Lung microvascular endothelial cell (primary cell): ENCODE results near the gene GCDH. TPM values are rescaled to one million over a fixed set of nuclear protein-coding genes. Genes with fewer than 3 reads are reported as not detected.
A peak's percentile ranks its signal among the peaks of the same experiment; 100 is the strongest.
"Not testable (repeated sequence)": the region's sequence is repeated elsewhere in the genome, so short reads cannot be mapped to it uniquely, and the experiment has no call there.

ENCODE experiments used
- DNase-seq, 2 donors: peaks; one replicate each; pipeline versions ENCODE4 v3.0.0 to v3.0.0-alpha.2; 2010; ENCODE audit warnings: low read depth in 2 of 2
- total RNA-seq: library from RNA; depleted of rRNA; stranded (reverse); fragments of >200 nt; gene quantifications from 2 replicates; pipeline ENCODE4 v1.2.1, GENCODE V29; 2014

GCDH gene
- total RNA-seq = 13.7 and 17.3 TPM in 2 replicates

DNA sequence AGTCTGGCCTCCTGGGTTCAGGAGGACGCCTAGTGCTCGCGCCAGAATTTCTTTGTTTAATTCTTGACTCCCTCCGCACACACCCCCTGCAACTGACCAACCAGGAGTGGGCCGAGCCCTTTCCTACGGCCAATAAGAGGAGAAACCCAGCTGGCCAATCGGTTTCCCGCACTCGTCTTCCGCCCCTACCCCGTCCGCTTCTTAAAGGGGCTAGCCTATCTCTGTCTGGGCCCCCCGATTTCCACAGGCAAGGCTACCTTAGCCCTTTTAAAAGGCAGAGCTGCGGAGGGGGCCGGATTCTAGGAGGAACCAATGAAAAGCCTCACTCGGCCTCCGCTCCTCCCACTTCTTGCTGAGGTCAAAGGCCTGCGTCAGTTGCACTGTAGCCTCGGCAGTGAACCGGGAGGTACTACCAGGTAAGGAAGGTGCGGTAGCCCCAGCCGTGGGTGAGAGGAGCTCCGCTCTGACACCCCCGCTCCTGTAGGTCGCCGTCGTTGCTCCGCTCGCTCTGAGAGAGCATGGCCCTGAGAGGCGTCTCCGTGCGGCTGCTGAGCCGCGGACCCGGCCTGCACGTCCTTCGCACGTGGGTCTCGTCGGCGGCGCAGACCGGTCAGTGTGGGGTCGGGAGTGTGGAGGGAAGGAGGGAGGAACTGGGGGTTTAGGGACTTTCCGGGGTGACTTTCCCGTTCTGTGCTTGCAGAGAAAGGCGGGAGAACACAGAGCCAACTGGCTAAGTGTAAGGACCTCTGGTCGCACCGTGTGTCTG is at the start of gene GCDH:
GCDH (plus strand) TSS at position 374 of the 766 bp plus-strand sequence; CDS start at position 519, 145 bp downstream.
- peak; percentile 99 for DNase-seq

DNA sequence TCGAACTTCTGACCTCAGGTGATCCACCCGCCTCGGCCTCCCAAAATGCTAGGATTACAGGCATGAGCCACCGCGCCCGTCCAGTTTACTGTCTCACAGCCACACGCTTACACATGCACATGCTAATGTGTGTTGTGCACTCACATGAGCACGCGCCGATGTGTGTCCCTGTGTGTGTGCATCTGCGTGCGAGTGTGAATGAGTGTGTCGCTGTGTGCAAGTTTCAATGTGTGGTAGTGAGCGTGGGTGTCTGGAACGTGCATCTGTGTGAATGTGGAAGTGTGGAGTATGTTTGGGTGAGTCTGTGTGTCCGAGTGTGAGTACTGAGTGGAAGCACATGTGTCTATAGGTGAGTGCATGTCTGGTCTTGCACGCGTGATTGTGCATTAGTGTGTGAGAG is 48.4 kb upstream of the GCDH start:
- DNase-seq = no peak

DNA sequence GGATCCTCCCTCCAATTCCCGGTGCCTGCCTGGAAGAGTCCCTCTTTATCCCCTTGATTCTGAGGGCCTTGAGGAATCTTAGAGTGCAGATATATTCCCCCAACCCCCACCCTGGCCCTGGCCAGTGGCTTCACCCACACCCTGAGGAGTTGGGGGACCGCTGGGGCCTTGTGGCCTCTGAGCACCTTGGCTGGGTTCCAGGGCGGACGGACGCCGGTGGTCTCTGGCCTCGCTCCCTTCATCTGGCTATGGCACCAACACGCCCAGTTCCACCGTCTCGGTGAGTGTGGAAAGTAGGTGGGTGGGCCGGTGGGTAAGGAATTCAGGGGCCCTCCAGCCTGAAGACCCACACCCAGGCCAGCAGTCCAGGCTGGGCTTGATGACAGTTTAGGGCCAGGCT is 47.6 kb upstream of the GCDH start:
- DNase-seq = no peak

DNA sequence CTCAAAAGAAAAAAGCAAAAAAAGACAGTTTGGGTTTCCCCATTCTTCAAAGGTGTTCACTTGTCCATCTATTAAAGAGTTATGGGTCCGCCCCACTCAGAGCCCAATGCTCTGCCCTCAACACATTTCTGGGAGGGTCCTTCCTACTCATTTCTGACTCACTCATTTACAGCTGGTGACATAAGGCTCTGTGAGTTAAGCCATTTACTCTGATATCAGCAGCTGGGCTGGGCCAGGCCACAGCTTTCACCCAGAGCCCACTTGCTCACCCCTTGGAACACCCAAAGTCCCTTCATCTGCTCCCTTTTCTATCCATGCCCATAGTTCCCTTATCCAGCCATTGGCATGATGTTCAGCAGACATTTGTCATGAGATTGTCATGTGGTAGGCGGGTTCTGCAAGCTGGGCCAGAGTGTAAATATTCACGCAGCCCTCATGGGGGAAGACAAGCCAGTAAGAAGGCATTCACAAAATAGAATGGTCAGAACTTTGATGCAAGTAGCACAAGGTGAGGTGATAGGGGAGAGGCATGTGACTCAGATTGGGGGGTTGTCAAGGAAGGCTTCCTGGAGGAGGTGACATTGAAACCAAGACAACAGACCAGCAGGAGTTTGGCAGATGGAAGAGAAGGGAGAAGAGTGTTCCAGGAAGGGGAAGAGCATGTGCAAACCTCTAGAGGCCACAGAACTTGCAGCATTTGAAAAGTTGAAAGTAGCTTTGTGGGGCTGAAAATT is 46.8 kb upstream of the GCDH start:
- DNase-seq = no peak

DNA sequence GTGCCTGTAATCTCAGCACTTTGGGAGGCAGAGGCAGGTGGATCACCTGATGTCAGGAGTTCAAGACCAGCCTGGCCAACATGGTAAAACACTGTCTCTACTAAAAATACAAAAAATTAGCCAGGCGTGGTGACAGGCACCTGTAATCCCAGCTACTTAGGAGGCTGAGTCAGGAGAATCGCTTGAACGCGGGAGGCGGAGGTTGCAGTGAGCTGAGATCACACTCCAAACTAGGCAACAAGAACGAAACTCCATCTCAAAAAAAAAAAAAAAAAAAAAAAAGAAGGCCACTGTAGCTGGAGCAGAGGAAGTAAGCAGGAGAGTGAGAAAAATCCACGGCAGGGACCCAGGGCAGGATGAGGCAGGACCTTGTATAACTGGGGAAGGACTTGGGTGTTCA is 44.3 kb upstream of the GCDH start:
- DNase-seq = not testable (repeated sequence)

DNA sequence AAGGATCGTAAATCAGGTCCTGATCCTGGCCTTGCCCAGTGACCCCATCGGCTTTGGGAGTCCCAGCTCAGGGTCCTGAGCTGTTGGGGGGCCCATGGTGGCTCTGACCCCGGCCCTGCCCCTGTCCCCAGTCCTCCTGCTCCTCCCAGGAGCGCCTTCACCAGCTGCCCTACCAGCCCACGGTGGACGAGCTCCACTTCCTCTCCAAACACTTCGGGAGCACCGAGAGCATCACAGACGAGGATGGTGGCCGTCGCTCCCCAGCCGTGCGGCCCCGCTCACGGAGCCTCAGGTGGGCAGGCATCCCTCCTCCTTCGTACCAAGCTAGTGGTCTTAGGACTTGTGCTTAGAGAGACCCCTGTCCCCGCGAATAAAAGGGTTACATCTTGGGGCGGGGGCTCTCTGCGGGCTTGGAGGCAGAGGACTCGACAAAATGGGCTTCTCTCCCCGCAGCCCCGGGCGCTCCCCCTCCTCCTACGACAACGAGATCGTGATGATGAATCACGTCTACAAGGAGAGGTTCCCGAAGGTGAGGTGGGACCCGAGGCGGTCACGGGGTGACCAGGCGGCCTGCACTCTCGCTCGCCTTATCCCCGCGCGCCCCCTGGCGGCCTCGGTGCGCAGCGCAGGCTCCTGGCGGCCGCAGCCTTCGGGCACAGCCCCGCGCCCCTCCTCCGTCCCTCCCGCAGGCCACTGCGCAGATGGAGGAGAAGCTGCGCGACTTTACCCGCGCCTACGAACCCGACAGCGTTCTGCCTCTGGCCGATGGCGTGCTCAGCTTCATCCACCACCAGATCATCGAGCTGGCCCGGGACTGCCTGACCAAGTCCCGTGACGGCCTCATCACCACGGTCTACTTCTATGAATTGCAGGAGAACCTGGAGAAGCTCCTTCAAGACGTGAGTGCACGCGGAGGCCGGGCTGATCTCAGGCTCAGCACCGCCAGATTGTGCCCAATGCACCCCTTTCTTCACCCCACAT is 43.5 kb upstream of the GCDH start:
- peak; percentile 69 to 73 for DNase-seq

DNA sequence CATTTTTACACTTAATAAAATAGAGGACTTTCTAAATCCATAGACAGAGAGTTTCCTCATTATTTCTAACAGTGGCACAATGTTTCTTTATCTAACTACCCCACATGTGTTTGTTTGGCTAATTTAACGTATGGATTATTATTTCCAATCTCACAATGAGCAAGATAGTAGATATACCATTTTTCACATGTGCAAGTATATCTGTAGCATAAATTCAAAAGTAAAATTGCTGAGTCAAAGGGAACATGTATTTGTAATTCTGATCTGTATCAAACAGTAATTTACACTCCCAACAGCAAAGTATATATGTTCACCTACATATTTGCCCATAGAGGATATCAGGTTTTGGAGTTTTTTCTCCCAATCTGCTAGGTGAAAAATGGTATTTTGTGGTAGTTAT is 34.3 kb upstream of the GCDH start:
- no peak for DNase-seq

DNA sequence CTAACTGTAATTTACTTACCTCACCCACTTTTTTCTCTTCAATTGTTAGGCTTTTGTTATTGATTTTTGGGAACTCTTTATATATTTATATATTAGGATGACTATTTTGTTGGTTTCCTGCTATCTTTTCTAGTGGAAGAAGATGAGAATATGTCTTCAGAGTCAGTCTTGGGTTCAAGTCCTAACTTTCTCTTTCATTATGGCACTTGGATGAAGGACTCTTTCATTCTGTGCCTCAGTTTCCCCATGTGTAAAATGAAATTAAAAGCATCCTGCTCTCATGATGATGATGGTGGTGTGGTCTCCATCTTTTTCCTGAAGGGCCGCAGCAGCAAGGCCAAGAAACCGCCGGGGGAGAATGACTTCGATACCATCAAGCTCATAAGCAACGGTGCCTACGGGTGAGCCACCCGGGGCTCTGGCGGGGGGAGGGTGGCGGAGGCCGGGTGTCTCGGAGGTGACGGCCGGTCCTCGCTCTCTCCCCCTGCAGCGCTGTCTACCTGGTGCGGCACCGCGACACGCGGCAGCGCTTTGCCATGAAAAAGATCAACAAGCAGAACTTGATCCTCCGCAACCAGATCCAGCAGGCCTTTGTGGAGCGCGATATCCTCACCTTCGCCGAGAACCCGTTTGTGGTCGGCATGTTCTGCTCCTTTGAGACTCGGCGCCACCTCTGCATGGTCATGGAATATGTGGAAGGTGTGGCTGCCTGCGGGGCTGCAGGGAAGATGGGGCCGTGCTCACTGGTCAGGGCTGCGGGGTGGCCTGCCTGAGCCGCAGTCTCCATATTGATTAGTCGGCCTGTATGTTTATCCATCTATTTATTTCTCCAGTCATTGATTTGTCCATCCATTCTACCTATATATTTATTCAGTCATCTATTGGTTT is 32.7 kb upstream of the GCDH start:
- DNase-seq = no peak

DNA sequence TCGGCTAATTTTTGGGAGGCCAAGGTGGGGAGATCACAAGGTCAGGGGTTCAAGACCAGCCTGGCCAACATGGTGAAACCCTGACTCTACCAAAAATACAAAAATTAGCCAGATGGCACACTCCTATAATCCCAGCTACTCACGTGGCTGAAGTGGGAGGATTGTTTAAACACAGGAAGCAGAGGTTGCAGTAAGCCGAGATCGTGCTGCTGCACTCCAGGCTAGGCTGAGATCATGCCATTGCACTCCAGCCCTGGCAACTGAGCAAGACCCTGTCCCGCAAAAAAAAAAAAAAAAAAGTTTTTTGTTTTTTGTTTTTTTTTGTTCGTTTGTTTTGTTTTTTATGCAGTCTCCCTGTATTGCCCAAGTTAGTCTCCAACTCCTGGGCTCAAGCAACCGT is 31.4 kb upstream of the GCDH start:
- DNase-seq = no peak

DNA sequence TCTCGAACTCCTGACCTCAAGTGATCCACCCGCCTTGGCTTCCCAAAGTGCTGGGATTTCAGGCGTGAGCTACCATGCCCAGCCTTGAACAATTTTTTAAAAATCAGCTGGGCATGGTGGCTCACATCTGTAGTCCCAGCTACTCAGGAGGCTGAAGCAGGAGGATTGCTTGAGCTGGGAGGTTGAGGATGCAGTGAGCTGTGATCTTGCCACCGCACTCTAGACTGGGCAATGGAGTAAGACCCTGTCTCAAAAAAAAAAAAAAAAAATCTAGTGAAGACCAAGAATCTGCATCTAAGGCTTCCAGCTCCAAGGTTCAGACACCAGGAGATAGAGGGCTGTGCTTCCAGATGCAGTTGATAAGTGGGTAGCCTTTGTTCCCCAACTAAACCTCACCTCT is 26.8 kb upstream of the GCDH start:
- DNase-seq = no peak

DNA sequence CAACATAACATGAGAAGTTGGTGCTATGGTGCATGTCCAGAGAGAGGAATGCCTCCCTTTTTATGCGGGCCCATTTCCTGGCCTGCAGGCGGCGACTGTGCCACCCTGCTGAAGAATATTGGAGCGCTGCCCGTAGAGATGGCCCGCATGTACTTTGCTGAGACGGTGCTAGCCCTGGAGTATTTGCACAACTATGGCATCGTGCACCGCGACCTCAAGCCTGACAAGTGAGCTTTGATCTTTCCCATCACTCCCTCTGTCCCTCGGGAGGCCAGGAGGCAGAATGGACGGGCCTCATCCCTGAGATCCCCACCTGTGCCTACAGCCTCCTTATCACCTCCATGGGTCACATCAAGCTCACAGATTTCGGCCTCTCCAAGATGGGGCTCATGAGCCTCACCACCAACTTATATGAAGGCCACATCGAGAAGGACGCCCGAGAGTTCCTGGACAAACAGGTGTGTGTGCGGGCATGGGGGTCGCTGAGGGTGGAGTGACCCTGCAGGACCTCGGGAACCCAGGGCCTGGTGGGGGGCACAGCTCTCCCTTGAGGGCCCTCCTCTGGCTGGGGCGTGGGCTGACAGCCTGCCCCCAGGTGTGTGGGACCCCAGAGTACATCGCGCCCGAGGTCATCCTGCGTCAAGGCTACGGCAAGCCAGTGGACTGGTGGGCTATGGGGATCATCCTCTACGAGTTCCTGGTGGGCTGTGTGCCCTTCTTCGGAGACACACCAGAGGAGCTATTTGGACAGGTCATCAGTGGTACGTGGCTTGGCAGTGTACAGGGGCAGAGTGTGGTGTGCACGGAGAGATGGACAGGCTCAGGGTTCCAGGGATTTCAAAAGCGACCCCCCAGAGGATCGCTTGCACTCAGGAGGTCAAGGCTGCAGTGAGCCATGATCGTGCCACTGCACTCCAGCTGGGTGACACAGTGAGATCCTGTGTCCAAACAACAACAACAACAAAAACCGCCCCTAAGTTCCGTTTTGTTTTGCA is 25.9 kb upstream of the GCDH start:
- DNase-seq = no peak

DNA sequence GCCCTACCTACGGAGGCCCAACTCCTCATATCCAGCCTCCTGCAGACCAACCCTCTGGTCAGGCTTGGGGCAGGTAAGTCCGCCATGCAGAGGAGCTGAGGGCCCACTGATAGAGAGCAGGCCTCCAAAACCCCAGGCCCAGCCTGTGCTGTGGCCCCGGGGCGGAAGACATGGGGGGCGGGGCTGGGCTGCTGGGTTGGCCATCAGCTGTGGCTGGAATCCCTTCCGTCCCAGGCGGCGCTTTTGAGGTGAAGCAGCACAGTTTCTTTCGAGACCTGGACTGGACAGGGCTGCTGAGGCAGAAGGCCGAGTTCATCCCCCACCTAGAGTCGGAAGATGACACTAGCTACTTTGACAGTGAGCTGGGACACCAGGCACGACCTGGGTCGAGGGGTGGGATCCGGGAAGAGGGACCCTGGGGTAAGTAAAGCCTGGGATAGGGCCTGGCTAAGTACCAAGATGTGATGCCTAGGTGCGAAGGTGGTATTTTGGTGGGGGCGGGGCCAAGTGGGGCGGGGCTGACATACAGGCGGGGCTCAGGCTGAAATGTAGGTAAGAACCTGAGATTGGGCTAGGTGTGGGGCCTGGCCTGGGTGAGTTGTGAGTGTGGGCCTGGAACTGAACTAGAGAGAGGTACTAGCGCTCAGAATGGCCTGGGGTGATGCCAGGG is 25.1 kb upstream of the GCDH start:
- DNase-seq = no peak

DNA sequence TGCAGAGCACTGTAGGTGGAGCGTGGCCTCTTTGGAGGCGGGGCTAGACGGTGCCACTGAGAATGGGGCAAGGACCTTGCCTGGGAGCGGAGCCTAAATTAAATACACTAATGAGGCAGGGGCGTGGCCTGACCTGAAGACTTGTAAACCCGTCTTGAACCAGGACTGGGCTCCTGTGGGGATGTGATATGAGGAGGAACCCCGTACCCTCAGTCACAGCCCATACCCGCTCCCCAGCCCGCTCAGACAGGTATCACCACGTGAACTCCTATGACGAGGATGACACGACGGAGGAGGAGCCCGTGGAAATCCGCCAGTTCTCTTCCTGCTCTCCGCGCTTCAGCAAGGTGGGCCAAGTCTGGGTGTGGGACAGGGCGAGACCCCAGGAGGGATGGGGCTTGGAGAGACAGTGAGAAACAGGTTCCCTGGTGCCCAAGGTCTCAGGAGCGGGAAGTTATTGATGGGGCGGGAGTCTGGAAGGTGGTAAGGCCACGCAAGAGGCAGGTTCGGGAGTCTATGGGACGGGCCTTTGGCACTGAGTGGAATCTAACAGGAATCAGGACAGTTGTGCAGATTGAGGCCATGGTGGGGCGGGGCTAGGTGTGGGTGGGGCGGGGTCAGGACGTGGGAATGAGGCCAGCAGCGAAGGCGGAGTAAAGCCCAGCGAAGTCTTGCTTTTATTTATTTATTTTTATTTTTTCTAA is 24.4 kb upstream of the GCDH start:
- DNase-seq = no peak

DNA sequence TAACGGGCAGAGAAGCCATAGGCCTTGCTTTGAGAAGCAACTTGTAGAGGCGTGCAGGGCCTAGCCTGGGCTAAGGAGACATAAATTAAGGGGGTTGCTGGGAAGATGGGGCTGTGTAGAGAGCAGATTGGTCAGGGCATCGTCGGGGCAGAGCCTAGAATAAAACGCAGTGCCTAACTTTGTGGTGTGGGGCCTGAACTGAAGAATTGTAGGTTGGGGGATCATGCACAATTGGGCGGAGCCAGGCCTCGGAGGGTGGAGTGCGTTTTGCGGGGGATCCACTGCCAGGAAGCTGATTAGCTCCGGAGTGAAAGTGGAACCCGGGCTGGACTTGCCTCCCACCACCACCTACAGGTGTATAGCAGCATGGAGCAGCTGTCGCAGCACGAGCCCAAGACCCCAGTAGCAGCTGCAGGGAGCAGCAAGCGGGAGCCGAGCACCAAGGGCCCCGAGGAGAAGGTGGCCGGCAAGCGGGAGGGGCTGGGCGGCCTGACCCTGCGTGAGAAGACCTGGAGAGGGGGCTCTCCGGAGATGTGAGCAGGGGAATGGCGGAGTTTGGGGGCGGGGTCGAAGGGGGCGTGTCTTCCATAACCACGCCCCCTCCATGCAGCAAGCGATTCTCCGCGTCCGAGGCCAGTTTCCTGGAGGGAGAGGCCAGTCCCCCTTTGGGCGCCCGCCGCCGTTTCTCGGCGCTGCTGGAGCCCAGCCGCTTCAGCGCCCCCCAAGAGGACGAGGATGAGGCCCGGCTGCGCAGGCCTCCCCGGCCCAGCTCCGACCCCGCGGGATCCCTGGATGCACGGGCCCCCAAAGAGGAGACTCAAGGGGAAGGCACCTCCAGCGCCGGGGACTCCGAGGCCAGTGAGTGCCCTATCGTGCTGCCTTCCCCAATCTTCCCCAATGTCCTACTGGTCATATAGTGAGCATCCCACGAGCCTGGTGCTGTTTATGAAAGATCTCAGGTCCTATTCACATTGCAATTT is 23.6 kb upstream of the GCDH start:
- DNase-seq = peak; percentile 54 to 74

DNA sequence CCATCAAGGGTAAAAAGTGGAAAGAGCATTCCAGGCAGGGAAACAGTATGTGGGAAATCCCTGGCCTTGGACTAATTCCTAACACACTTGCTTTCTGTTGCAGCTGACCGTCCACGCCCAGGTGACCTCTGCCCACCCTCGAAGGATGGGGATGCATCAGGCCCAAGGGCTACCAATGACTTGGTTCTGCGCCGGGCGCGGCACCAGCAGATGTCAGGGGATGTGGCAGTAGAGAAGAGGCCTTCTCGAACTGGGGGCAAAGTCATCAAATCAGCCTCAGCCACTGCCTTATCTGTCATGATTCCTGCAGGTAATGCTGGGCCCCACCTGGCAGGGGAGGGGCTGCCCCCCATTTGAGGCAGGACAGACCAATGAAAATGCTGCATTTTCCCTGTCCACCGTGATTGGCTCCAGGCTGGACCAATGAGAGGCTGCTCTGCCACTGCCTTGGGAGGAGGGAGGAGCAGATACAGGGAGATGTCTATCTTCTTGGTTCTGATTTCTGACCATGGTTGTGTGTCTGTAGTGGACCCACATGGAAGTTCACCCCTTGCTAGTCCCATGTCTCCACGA is 22.3 kb upstream of the GCDH start:
- DNase-seq = peak; percentile 28 to 37

DNA sequence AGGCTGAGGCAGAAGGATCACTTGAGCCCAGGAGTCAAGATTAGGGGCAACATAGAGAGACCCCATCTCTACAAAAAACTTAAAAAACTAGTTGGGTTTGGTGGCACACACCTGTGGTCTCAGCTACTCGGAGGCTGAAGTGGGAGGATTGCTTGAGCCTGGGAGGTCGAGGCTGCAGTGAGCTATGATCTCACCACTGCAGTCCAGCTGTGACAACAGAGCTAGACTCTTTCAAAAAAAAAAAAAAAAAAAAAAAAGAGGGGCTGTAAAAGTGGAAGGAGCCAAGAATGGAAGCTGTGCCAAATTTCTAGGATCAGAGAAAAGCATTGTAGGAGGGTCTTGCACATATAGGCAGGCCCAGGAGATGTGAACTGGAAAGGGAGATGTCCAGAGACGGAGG is 19.3 kb upstream of the GCDH start:
- no peak for DNase-seq

DNA sequence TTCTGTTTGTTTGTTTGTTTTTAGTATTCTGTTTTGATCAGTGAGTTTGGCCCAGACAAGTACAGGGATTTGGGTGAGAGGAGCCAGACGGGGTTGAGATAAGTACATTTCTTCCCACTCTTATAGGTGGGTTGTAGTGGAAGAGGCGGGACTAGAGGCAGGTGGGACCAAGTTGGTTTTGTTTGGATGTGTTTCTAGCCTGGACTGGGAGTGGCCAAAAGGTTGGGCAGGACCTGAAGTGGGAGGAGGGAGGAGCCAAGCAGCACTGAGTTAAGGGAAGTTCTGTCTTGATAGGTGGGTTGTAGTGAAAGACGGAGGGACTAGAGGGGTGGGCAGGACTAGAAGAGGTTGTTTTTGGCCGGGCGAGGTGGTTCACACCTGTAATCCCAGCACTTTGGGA is 18.7 kb upstream of the GCDH start:
- DNase-seq = no peak
